MG63 (cell line): ENCODE data around the gene GUCY2C. TPM values are rescaled to one million over a fixed set of nuclear protein-coding genes. Genes with fewer than 3 reads are reported as not detected.
A peak's percentile ranks its signal among the peaks of the same experiment; 100 is the strongest.

Experiments used
- DNase-seq: peaks from one replicate; pipeline ENCODE4 v3.0.0-alpha.2; 2020
- H3K27me3 ChIP-seq: fragments of 250-450 bp; sonication (Bioruptor Pico); 2 replicates; pipeline ENCODE4 v1.5.1; 2020; ENCODE audit warnings: mild to moderate bottlenecking, moderate library complexity
- H3K36me3 ChIP-seq: fragments of 250-450 bp; sonication (Bioruptor Pico); 2 replicates; pipeline ENCODE4 v1.5.1; 2020; ENCODE audit warnings: mild to moderate bottlenecking, moderate library complexity
- H3K4me3 ChIP-seq: fragments of 250-450 bp; sonication (Bioruptor Pico); 2 replicates; pipeline ENCODE4 v1.5.1; 2020; ENCODE audit warnings: mild to moderate bottlenecking, moderate library complexity
- H3K9me3 ChIP-seq: fragments of 250-450 bp; sonication (Bioruptor Pico); 2 replicates; pipeline ENCODE4 v1.5.1; 2020; ENCODE audit warnings: mild to moderate bottlenecking, moderate library complexity
- total RNA-seq: library from RNA; depleted of rRNA; stranded (reverse); fragments of >200 nt; shearing (Covaris generic); gene quantifications from 2 replicates; pipeline ENCODE4 v1.2.3, GENCODE V29; 2014; ENCODE audit warnings: low replicate concordance

The GUCY2C gene
- total RNA-seq, 1 experiment from 2014 or later: not detected

DNA sequence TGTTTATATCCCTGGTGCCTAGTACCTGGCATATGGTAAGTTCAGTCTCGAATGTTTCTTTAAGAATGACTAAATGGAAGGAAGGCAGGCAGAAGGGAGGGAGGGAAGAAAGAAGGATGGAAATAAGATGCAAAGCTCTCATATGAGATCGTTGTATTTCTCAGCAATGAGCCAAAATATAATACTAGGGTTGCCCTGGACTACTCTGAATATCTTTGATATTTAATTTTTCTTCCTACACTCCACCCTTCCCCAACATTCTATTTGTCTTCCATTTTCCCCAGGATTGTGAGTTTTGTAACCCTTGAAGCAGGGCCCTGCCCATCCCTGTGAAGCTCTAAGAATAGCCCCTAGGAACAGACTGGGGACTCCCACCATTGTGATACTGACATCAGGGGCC is 43.9 kb downstream of the GUCY2C start:
- Histone ChIP-seq H3K36me3 (no peaks in the 10 kb centered on the region), H3K4me3 (no peak overlapping the region), H3K9me3 (no peaks in the 10 kb centered on the region), H3K27me3 (no peaks in the 10 kb centered on the region)
- no peak for DNase-seq

- no peaks in the 10 kb centered on the region for H3K9me3 ChIP-seq
- no peaks in the 10 kb centered on the region for H3K36me3 ChIP-seq
- DNase-seq: no peak
- no peak overlapping the region for H3K4me3 ChIP-seq
- no peaks in the 10 kb centered on the region for H3K27me3 ChIP-seq
Observed at GRCh38 chr12:14651371-14651770, 45.0 kb downstream of the GUCY2C start.

GRCh38 chr12:14650789-14651188 is 45.6 kb downstream of the GUCY2C start:
- Histone ChIP-seq H3K4me3 (no peak overlapping the region), H3K27me3 (no peaks in the 10 kb centered on the region), H3K9me3 (no peaks in the 10 kb centered on the region), H3K36me3 (no peaks in the 10 kb centered on the region)
- peak; percentile 31 for DNase-seq

GRCh38 chr12:14647028-14647750 is 49.2 kb downstream of the GUCY2C start:
- Histone ChIP-seq H3K36me3 (no peaks in the 10 kb centered on the region), H3K27me3 (no peaks in the 10 kb centered on the region), H3K4me3 (no peak overlapping the region), H3K9me3 (no peaks in the 10 kb centered on the region)
- DNase-seq: no peak

DNA sequence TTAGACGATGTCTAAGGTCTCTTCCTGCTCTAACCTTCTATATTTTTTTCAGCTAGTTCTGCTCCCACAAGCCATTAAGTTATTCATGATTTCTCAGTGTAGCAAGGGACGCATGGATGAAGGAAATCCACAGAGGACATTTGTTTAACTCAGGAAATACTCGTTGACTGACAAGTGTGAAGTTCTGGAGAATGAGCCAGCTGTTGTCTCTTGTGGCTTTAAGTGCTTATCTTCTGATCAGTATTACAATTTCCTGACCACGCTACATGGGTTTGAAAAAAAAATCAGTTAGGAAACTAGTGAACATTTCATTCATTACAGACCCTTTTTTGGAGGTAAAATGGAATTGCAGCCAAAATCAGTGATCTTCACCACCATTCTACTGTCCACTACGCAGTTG is 53.1 kb downstream of the GUCY2C start:
- Histone ChIP-seq H3K4me3 (no peak overlapping the region), H3K9me3 (no peaks in the 10 kb centered on the region), H3K36me3 (no peaks in the 10 kb centered on the region), H3K27me3 (no peaks in the 10 kb centered on the region)
- no peak for DNase-seq

DNA sequence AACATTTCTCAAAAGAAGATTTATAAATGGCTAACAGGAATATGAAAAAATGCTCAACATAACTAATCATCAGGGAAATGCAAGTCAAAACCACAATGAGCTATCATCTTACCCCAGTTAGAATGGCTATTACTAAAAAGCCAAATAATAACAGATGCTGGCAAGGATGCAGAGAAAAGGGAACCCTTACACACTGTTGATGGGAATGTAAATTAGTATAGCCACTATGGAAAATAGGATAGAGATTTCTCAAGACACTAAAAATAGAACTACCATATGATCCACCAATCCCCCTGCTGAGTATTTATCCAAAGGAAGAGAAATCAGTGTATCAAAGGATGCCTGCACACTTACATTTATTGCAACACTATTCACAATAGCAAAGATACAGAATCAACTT is 58.3 kb downstream of the GUCY2C start:
- Histone ChIP-seq H3K9me3 (no peaks in the 10 kb centered on the region), H3K4me3 (no peak overlapping the region), H3K36me3 (no peaks in the 10 kb centered on the region), H3K27me3 (no peaks in the 10 kb centered on the region)
- DNase-seq: no peak

GRCh38 chr12:14635776-14636175 is 60.6 kb downstream of the GUCY2C start:
- Histone ChIP-seq H3K36me3 (no peaks in the 10 kb centered on the region), H3K4me3 (no peak overlapping the region)
- no peak for DNase-seq

DNA sequence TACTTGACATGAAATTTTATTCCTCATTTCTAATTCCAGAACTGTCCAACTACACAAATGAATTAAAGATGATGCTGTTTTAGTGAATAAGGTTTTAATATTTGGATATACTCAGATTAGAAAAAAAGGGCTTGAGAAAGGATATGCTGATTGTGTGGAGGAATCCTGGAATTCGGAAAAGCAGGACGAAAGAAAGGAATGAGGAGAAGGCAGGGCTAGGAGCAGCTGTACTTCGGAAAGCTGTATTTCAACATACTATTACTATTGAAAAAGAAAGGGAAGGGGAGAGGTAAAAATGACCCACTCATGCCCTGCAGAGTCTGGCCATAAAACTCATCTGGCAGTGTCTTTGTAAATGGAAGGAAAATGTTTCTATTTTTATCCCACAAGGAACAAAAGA is 65.6 kb downstream of the GUCY2C start:
- no peaks in the 10 kb centered on the region for H3K36me3 ChIP-seq
- no peaks in the 10 kb centered on the region for H3K9me3 ChIP-seq
- H3K27me3 ChIP-seq: no peaks in the 10 kb centered on the region
- H3K4me3 ChIP-seq: no peak overlapping the region
- DNase-seq: no peak

More at GRCh38 chr12:14635776-14636175, 60.6 kb downstream of the GUCY2C start:
- no peaks in the 10 kb centered on the region for H3K9me3 ChIP-seq
- H3K27me3 ChIP-seq: no peaks in the 10 kb centered on the region

DNA sequence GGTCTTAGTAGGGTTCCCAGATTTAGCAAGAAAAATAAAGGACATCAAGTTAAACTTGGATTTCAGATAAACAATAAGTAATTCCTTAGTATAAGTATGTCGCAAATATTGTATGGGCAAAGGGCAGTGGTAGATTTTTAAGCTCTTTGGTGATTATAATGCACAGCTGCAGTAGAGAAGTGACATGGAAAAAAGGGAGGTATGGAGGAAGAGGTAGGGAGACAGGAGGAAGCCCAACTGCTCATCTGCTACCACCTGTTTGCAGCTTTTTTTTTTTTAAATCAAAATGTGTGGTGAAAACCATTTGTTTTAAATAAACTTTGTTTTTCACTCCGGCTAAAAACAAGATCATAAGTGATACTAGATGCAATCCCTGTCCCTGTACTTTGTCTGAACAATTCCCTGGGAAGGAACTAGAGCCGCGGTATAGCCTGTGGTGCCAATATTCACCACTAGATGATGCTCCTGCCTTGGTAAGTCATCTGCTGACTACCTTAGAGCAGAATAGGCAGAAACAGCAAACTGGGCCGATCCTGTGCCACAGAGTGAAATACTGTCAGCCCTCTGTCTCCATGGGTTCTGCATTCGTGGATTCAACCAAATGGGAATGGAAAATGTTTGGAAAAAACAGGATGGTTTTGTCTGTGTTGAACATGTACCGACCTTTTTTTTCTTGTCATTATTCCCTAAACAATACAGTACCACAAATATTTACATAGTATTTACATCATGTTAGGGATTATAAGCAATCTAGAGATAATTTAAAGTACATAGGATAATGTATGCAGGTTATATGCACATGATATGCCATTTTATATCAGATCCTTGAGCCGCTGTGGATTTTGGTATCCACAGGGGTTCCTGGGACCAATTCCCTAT is 66.3 kb downstream of the GUCY2C start:
- DNase-seq: peak; percentile 39
- H3K36me3 ChIP-seq: no peaks in the 10 kb centered on the region
- no peaks in the 10 kb centered on the region for H3K27me3 ChIP-seq
- no peaks in the 10 kb centered on the region for H3K9me3 ChIP-seq
- no peak overlapping the region for H3K4me3 ChIP-seq

DNA sequence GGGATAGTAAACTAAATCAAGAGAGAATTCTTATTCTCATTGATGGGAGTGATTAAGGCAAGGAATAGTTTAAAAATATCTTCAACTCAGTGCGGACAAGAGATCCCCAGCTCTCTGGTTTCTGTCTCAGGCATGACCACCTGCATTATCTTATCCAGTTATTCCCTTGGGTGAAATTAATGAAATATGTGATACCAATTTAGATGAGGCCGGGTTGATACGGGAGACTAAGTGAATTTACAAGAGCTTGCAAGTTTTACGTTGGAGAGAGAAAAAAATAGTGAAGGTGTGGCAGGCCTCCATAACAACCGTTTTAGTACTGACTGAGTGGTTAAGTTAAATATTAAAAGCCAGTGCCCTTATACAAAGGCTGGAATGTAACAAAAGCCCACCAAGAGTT is 67.6 kb downstream of the GUCY2C start:
- no peaks in the 10 kb centered on the region for H3K36me3 ChIP-seq
- DNase-seq: no peak
- H3K27me3 ChIP-seq: no peaks in the 10 kb centered on the region
- H3K4me3 ChIP-seq: no peak overlapping the region
- H3K9me3 ChIP-seq: no peaks in the 10 kb centered on the region

GRCh38 chr12:14621826-14622225 is 74.6 kb downstream of the GUCY2C start:
- Histone ChIP-seq H3K36me3 (no peaks in the 10 kb centered on the region), H3K9me3 (no peaks in the 10 kb centered on the region), H3K27me3 (no peaks in the 10 kb centered on the region), H3K4me3 (no peak overlapping the region)
- no peak for DNase-seq

GRCh38 chr12:14619741-14620501 is 76.5 kb downstream of the GUCY2C start:
- Histone ChIP-seq H3K9me3 (no peaks in the 10 kb centered on the region), H3K27me3 (no peaks in the 10 kb centered on the region), H3K4me3 (no peak overlapping the region), H3K36me3 (no peaks in the 10 kb centered on the region)
- no peak for DNase-seq

DNA sequence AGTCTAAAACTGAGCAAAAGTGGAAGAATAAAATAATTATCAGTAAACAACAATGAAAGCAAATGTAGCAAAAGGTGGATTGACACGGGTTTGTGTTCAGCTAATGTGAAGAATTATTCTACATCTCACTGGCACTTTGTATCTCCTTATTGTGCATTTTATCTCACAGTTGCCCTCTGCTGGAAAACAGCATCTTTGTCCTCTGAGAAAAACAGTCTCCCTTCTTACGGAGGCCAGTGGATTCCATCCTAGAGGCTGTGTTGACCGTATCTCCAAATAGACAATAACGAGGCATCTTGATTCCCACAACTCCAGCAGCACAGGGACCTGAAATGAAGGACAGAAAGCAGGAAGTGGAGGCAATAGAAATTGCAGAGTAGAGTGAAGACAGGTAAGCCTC is 77.4 kb downstream of the GUCY2C start:
- Histone ChIP-seq H3K36me3 (no peaks in the 10 kb centered on the region), H3K27me3 (no peaks in the 10 kb centered on the region), H3K9me3 (no peaks in the 10 kb centered on the region), H3K4me3 (no peak overlapping the region)
- no peak for DNase-seq

DNA sequence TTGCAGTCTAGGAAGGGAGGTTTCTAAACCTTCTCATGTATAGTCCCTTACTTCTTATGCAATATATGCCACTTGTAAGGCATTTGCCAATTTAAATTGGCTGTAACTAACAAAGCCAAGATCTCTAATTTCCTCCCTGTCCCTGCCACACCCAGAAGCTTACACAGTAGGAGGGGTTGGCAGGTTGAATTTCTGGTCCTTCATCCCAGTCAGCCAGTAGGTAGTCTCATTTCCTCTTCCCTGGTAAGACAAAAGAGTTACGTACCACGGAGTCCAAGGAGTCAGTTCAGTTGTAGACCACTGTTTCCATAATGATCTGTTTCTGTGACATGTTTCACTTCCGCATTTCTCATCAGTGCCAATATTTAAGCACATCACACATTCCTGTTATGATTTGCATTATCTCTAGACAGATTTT is 81.7 kb downstream of the GUCY2C start:
- no peaks in the 10 kb centered on the region for H3K36me3 ChIP-seq
- no peak for DNase-seq
- peaks cover 4% of the 10 kb centered on the region for H3K9me3 ChIP-seq
- no peak overlapping the region for H3K4me3 ChIP-seq
- H3K27me3 ChIP-seq: no peaks in the 10 kb centered on the region

DNA sequence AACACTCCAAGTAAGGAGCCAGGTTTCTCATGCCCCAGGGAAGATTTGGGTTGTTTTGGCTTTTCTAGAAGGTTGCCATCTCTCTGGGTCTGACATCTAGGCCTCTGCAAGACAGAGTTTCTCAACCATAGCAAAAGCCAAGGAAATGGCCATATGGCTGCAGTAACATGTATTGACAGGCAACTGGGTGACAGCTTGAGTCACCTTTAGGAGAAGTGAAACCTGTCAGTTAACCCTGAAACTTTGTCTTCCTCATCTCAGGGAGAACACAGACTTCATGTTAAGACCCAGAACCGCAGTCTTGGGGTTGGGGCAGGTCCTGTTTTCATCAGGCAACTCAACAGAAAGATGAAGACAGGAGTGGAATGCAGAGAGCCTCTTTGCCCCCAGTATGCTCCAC is 82.7 kb downstream of the GUCY2C start:
- Histone ChIP-seq H3K4me3 (no peak overlapping the region), H3K36me3 (no peaks in the 10 kb centered on the region), H3K9me3 (peaks cover 4% of the 10 kb centered on the region), H3K27me3 (no peaks in the 10 kb centered on the region)
- no peak for DNase-seq

DNA sequence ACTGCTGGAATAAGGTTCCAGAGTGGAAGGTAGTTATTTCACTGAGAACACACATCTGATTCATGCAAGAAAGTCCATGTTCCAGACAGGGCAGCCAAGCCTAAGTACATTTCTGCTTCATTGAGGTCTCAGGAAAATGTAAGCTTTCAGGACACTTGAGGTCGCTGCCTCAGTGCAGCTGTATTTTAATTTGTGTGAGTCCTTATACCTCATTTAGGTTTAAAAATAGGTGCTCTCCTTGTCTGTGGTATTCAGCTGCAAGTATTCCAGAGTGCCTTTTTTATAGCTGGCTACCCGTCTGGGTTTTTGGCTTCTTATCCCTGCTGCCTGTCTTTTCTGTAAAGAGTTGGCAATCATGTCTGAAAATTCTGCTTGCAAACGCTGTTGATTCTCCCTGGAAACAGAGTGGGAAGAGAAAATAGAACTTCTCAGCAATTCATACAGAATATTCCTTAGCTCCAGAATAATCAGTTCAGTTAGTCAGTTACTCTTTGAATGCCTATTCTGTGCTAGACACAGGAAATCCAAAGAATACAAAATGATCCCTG is 83.4 kb downstream of the GUCY2C start:
- no peak for DNase-seq
- Histone ChIP-seq H3K36me3 (no peaks in the 10 kb centered on the region), H3K27me3 (no peaks in the 10 kb centered on the region), H3K9me3 (peaks cover 6% of the 10 kb centered on the region), H3K4me3 (no peak overlapping the region)

GRCh38 chr12:14612250-14612649 is 84.1 kb downstream of the GUCY2C start:
- no peak for DNase-seq
- Histone ChIP-seq H3K27me3 (no peaks in the 10 kb centered on the region), H3K9me3 (peaks cover 6% of the 10 kb centered on the region), H3K4me3 (no peak overlapping the region), H3K36me3 (no peaks in the 10 kb centered on the region)
